ENCODE results near the gene UBASH3B. TPM values are rescaled to one million over a fixed set of nuclear protein-coding genes. Genes with fewer than 3 reads are reported as not detected.
A peak's percentile ranks its signal among the peaks of the same experiment; 100 is the strongest.

Gene UBASH3B
- total and polyA plus RNA-seq, 2 donors (not counting 1 experiment from before 2014, with no cell fraction given), result 13.1 to 44.4 TPM

DNA sequence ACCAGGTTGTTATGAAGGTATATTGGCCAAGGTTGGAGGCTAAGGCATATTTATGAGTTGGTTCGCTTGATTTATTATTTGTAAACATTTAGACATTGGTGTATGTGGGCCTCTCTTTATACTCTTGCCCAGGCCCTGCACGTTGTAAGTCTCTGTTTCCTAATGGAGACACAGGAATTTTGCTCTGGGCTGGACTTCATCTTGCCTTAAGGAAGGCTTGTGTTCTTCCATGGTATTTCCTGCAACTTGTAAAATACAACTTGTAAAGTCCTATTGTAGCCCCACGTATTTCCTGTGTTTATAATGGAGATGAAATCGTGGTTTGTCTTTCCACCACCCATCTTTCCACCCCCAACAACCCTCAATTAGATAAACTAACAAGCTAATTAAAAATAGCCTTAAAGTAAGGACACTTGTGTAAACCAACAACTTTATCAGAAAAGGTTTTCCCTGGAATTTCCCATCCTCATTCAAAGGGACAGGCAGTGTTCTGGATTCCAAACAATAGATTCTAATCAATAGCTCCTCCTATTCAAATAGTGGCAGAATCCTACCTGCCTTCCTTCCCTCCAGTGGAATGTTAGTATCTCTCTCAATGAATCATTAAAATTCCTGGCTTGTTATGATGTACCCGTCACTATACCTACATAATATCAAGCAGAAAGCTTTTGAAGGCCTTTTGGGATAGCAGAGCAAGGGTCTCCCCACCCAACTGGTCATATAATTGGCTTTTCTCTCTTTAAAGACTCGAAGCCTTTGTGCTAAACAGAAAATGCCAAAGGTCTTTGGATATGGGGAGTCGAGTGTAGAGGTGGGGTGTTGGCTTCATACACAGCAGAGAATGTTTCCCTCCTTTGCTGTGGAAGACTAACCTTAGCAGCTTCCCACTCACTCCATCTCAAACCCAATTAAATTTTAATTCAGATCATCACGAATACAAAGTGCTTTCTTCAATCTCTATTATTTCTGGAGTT is 77.1 kb downstream of the UBASH3B start:
- H3K4me1 ChIP-seq (ENCODE audit: control insufficient read depth, extremely low read depth, insufficient read depth, low read length), result peaks cover 15% of the 10 kb centered on the region
- no peak overlapping the region for H3K4me2 ChIP-seq (ENCODE audit: extremely low read depth, insufficient read depth, low read length)
- H3K9me3 ChIP-seq (ENCODE audit: control insufficient read depth, insufficient read depth, low read depth, low read length), result no peaks in the 10 kb centered on the region
- H4K20me1 ChIP-seq (ENCODE audit: control insufficient read depth, extremely low read depth, insufficient read depth, low read length), result no peaks in the 10 kb centered on the region
- DNase-seq (ENCODE audit: low read depth in 2 of 2), result no peak
- H3K9ac ChIP-seq (ENCODE audit: insufficient read depth, low read length), result no peak overlapping the region
- H3K79me2 ChIP-seq (ENCODE audit: control insufficient read depth, insufficient read depth, low read length), result peaks cover 4% of the 10 kb centered on the region
- no peak overlapping the region for H3K4me3 ChIP-seq (replicated peaks in 1 of 4; ENCODE audit: control extremely low read depth in 1 of 4, insufficient read depth in 1 of 4, low read depth in 3 of 4, low read length in 4 of 4)
- H3K27ac ChIP-seq (ENCODE audit: insufficient read depth, low read length), result no peak overlapping the region
- TF ChIP-seq CTCF (conservative IDR thresholded peaks at IDR 0.05 in 1 of 2, IDR thresholded peaks at IDR 0.05 in 1 of 2; ENCODE audit: low read depth in 1 of 2, low read length in 2 of 2) (no peak), EZH2 (IDR thresholded peaks at IDR 0.05; ENCODE audit: low read length, missing control alignments) (no peak)
- no peaks in the 10 kb centered on the region for H3K36me3 ChIP-seq (ENCODE audit: control insufficient read depth, insufficient read depth, low read length)
- no peaks in the 10 kb centered on the region for H3K27me3 ChIP-seq (ENCODE audit: control insufficient read depth, insufficient read depth, low read length)
- no peak overlapping the region for H2AFZ ChIP-seq (ENCODE audit: low read length)

GRCh38 chr11:122733318-122733717 is 77.8 kb downstream of the UBASH3B start:
- no peak overlapping the region for H3K4me3 ChIP-seq (replicated peaks in 1 of 4; ENCODE audit: control extremely low read depth in 1 of 4, insufficient read depth in 1 of 4, low read depth in 3 of 4, low read length in 4 of 4)
- no peak overlapping the region for H3K9ac ChIP-seq (ENCODE audit: insufficient read depth, low read length)
- no peaks in the 10 kb centered on the region for H3K9me3 ChIP-seq (ENCODE audit: control insufficient read depth, insufficient read depth, low read depth, low read length)
- H3K4me2 ChIP-seq (ENCODE audit: extremely low read depth, insufficient read depth, low read length), result no peak overlapping the region
- H4K20me1 ChIP-seq (ENCODE audit: control insufficient read depth, extremely low read depth, insufficient read depth, low read length), result no peaks in the 10 kb centered on the region
- no peak overlapping the region for H2AFZ ChIP-seq (ENCODE audit: low read length)
- peaks cover 4% of the 10 kb centered on the region for H3K79me2 ChIP-seq (ENCODE audit: control insufficient read depth, insufficient read depth, low read length)
- no peaks in the 10 kb centered on the region for H3K27me3 ChIP-seq (ENCODE audit: control insufficient read depth, insufficient read depth, low read length)
- no peaks in the 10 kb centered on the region for H3K36me3 ChIP-seq (ENCODE audit: control insufficient read depth, insufficient read depth, low read length)
- peaks cover 17% of the 10 kb centered on the region for H3K4me1 ChIP-seq (ENCODE audit: control insufficient read depth, extremely low read depth, insufficient read depth, low read length)
- TF ChIP-seq EZH2 (IDR thresholded peaks at IDR 0.05; ENCODE audit: low read length, missing control alignments), result no peak
- no peak for TF ChIP-seq CTCF (conservative IDR thresholded peaks at IDR 0.05 in 1 of 2, IDR thresholded peaks at IDR 0.05 in 1 of 2; ENCODE audit: low read depth in 1 of 2, low read length in 2 of 2)
- H3K27ac ChIP-seq (ENCODE audit: insufficient read depth, low read length), result no peak overlapping the region
- peak; percentile 77 to 90 for DNase-seq (ENCODE audit: low read depth in 2 of 2)

DNA sequence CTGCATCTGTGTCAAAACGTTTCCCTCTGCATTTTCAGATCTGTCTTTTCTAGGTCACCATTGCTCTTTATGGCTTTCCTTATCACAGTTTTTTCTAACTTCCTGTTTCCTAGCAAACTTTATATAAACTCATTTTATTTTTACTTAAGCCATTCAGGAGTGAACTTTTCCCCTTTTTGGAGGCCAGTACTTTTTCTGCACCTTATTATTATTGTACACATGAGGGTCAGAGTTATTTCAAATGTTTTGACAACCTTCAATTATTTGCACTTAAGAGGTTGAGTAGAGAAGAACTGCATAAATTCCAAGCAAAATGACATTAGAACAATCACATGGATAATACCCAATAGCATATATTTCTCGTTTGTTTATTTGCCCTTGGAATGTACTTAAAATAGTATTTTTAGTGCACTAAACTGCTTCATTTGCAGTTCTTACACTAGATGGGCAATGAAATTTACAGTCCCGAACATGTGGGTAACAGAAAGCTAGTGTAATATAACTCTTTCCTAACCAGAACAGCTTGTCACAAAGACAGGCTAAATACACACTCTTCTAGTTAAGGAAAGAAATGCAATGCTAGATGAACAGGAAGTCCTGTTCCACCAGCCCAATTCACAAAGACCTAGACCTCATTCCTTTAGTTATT is 79.5 kb downstream of the UBASH3B start:
- H3K79me2 ChIP-seq (ENCODE audit: control insufficient read depth, insufficient read depth, low read length), result peaks cover 4% of the 10 kb centered on the region
- H3K9ac ChIP-seq (ENCODE audit: insufficient read depth, low read length), result no peak overlapping the region
- TF ChIP-seq CTCF (conservative IDR thresholded peaks at IDR 0.05 in 1 of 2, IDR thresholded peaks at IDR 0.05 in 1 of 2; ENCODE audit: low read depth in 1 of 2, low read length in 2 of 2), result no peak
- TF ChIP-seq EZH2 (IDR thresholded peaks at IDR 0.05; ENCODE audit: low read length, missing control alignments), result no peak
- no peak overlapping the region for H2AFZ ChIP-seq (ENCODE audit: low read length)
- no peak overlapping the region for H3K27ac ChIP-seq (ENCODE audit: insufficient read depth, low read length)
- H3K4me1 ChIP-seq (ENCODE audit: control insufficient read depth, extremely low read depth, insufficient read depth, low read length), result peaks cover 17% of the 10 kb centered on the region
- H3K27me3 ChIP-seq (ENCODE audit: control insufficient read depth, insufficient read depth, low read length), result no peaks in the 10 kb centered on the region
- H4K20me1 ChIP-seq (ENCODE audit: control insufficient read depth, extremely low read depth, insufficient read depth, low read length), result no peaks in the 10 kb centered on the region
- no peaks in the 10 kb centered on the region for H3K36me3 ChIP-seq (ENCODE audit: control insufficient read depth, insufficient read depth, low read length)
- no peak overlapping the region for H3K4me2 ChIP-seq (ENCODE audit: extremely low read depth, insufficient read depth, low read length)
- no peak overlapping the region for H3K4me3 ChIP-seq (replicated peaks in 1 of 4; ENCODE audit: control extremely low read depth in 1 of 4, insufficient read depth in 1 of 4, low read depth in 3 of 4, low read length in 4 of 4)
- H3K9me3 ChIP-seq (ENCODE audit: control insufficient read depth, insufficient read depth, low read depth, low read length), result no peaks in the 10 kb centered on the region
- peak in 1 of 2 donors; percentile 55 for DNase-seq (ENCODE audit: low read depth in 2 of 2)

Data from fibroblast of lung (primary cell).